GM13976 (cell line): ENCODE measurements around the gene GIMAP7.

ENCODE experiments used
- DNase-seq: peaks from one replicate; pipeline ENCODE4 v3.0.0; 2012; ENCODE audit warnings: low spot score
- CTCF ChIP-seq: IDR thresholded peaks from 2 replicates; pipeline ENCODE4 v1.5.1; 2012; ENCODE audit warnings: borderline replicate concordance, mild to moderate bottlenecking; ENCODE audit not compliant: insufficient read depth; ENCODE audit errors: extremely low read depth, missing control alignments, control extremely low read depth
- in situ Hi-C: fragments of 300-500 bp; cut with MboI; formaldehyde crosslinking; loops from one replicate; pipeline ENCODE4 v1.12.0; 2022; ENCODE audit warnings: low sequenced_read_pairs, mixed read lengths, inconsistent platforms; ENCODE audit not compliant: unreplicated experiment

GIMAP7 gene

GRCh38 chr7:150524018-150524417 is 9.3 kb downstream of the GIMAP7 start:
- in situ Hi-C loops, result no loop called here
- DNase-seq, result no peak
- TF ChIP-seq CTCF, result no peak

GRCh38 chr7:150531704-150532103 is 17.0 kb downstream of the GIMAP7 start:
- in situ Hi-C loops, result no loop called here
- no peak for TF ChIP-seq CTCF

GRCh38 chr7:150538259-150538658 is 23.6 kb downstream of the GIMAP7 start:
- DNase-seq, result no peak
- no peak for TF ChIP-seq CTCF
- in situ Hi-C loops, result no loop called here

More at GRCh38 chr7:150531704-150532103, 17.0 kb downstream of the GIMAP7 start:
- no peak for DNase-seq

- in situ Hi-C loops, result no loop called here
- no peak for DNase-seq
- TF ChIP-seq CTCF, result no peak
These were observed 38.5 kb downstream of the GIMAP7 start for GRCh38 chr7:150553163-150553562.

GRCh38 chr7:150556521-150557138 is 42.0 kb downstream of the GIMAP7 start:
- no peak for TF ChIP-seq CTCF
- no peak for DNase-seq
- in situ Hi-C loops, result no loop called here

- DNase-seq, result no peak
- TF ChIP-seq CTCF, result no peak
- in situ Hi-C loops, result no loop called here
These were observed 45.8 kb downstream of the GIMAP7 start for GRCh38 chr7:150560486-150560885.

GRCh38 chr7:150562919-150563318 is 48.2 kb downstream of the GIMAP7 start:
- in situ Hi-C loops, result no loop called here
- no peak for DNase-seq
- no peak for TF ChIP-seq CTCF
